Muscle of leg (tissue), 11 donors: Measurements from ENCODE around the gene RAB34. TPM values are rescaled to one million over a fixed set of nuclear protein-coding genes. Genes with fewer than 3 reads are reported as not detected.
A peak's percentile ranks its signal among the peaks of the same experiment; 100 is the strongest.

Experiments
- DNase-seq: peaks from one replicate; pipeline ENCODE4 v3.0.0; 2013
- H3K27ac ChIP-seq: one replicate; pipeline ENCODE4 v1.5.1; 2013; ENCODE audit warnings: mild to moderate bottlenecking, low read length, control low read depth
- H3K27me3 ChIP-seq: one replicate; pipeline ENCODE4 v1.6.1; 2013; ENCODE audit warnings: low read length; ENCODE audit not compliant: control insufficient read depth, insufficient read depth
- H3K36me3 ChIP-seq: one replicate; pipeline ENCODE4 v1.6.1; 2013; ENCODE audit warnings: low read length; ENCODE audit not compliant: control insufficient read depth, insufficient read depth
- H3K4me1 ChIP-seq: one replicate; pipeline ENCODE4 v1.6.1; 2013; ENCODE audit warnings: low read length; ENCODE audit not compliant: control insufficient read depth, insufficient read depth
- H3K4me3 ChIP-seq: one replicate; pipeline ENCODE4 v1.5.1; 2013; ENCODE audit warnings: low read length, control low read depth
- H3K9me3 ChIP-seq: replicated peaks from 2 replicates; pipeline ENCODE4 v1.6.1; 2013; ENCODE audit warnings: low read depth, low read length; ENCODE audit not compliant: control insufficient read depth
- WGBS: methylation state at CpG from one replicate; pipeline ENCODE4 v1.1.5; 2013; ENCODE audit warnings: missing lambda C conversion rate; ENCODE audit not compliant: insufficient coverage; 5-methylcytosine and 5-hydroxymethylcytosine counted together
- polyA plus RNA-seq, 8 donors: library from polyadenylated mRNA; unstranded; fragments of 120-200 nt; gene quantifications; one replicate each; pipeline versions ENCODE4 v1.2.1 to v1.2.3, GENCODE V29; 2013; ENCODE audit warnings: inconsistent platforms in 1 of 8, low replicate concordance in 1 of 8; ENCODE audit not compliant: insufficient read length in 8 of 8, insufficient read depth in 1 of 8
- total RNA-seq: library from RNA; stranded (reverse); fragments of 120-200 nt; gene quantifications from one replicate; pipeline ENCODE4 v1.2.4, GENCODE V29; 2013

Gene RAB34
- total and polyA plus RNA-seq, 9 donors = 67.9 to 106 (median 83.2) TPM

GRCh38 chr17:28756049-28756804 lies 38.6 kb upstream of the RAB34 start:
- H3K27ac ChIP-seq = no peak overlapping the region
- H3K36me3 ChIP-seq = peaks cover 38% of the 10 kb centered on the region
- no peak for DNase-seq
- WGBS = 64% methylated on average over 2 of the region's 5 CpGs
- no peaks in the 10 kb centered on the region for H3K4me1 ChIP-seq
- H3K9me3 ChIP-seq = no peaks in the 10 kb centered on the region
- H3K27me3 ChIP-seq = no peaks in the 10 kb centered on the region
- no peak overlapping the region for H3K4me3 ChIP-seq

- peaks cover under 1% of the 10 kb centered on the region for H3K4me1 ChIP-seq
- DNase-seq = no peak
- H3K4me3 ChIP-seq = no peak overlapping the region
- H3K27ac ChIP-seq = no peak overlapping the region
- H3K27me3 ChIP-seq = no peaks in the 10 kb centered on the region
- WGBS = 97% methylated on average over 6 of the region's 7 CpGs
- peaks cover 45% of the 10 kb centered on the region for H3K36me3 ChIP-seq
- H3K9me3 ChIP-seq = no peaks in the 10 kb centered on the region
These were observed 37.8 kb upstream of the RAB34 start for GRCh38 chr17:28755486-28755885.

GRCh38 chr17:28751600-28752366 lies 34.1 kb upstream of the RAB34 start:
- Histone ChIP-seq H3K27me3 (no peaks in the 10 kb centered on the region), H3K36me3 (peaks cover 53% of the 10 kb centered on the region), H3K27ac (no peak overlapping the region), H3K4me1 (peaks cover 27% of the 10 kb centered on the region), H3K9me3 (no peaks in the 10 kb centered on the region), H3K4me3 (no peak overlapping the region)
- no peak for DNase-seq
- 89% methylated on average over 6 of the region's 10 CpGs for WGBS

GRCh38 chr17:28750178-28751047 lies 32.7 kb upstream of the RAB34 start:
- H3K4me3 ChIP-seq = no peak overlapping the region
- H3K27me3 ChIP-seq = no peaks in the 10 kb centered on the region
- peaks cover 41% of the 10 kb centered on the region for H3K4me1 ChIP-seq
- H3K27ac ChIP-seq = no peak overlapping the region
- DNase-seq = peak; percentile 94
- no peaks in the 10 kb centered on the region for H3K9me3 ChIP-seq
- WGBS = 46% methylated on average over 13 of the region's 20 CpGs
- peaks cover 55% of the 10 kb centered on the region for H3K36me3 ChIP-seq

GRCh38 chr17:28749516-28750177 lies 32.0 kb upstream of the RAB34 start:
- Histone ChIP-seq H3K4me1 (peaks cover 44% of the 10 kb centered on the region), H3K27ac (no peak overlapping the region), H3K27me3 (no peaks in the 10 kb centered on the region), H3K36me3 (peaks cover 55% of the 10 kb centered on the region), H3K9me3 (no peaks in the 10 kb centered on the region), H3K4me3 (no peak overlapping the region)
- 65% methylated on average over 6 of the region's 11 CpGs for WGBS
- no peak for DNase-seq

GRCh38 chr17:28748852-28749515 lies 31.3 kb upstream of the RAB34 start:
- Histone ChIP-seq H3K36me3 (peaks cover 55% of the 10 kb centered on the region), H3K4me1 (peaks cover 47% of the 10 kb centered on the region), H3K27me3 (no peaks in the 10 kb centered on the region), H3K4me3 (no peak overlapping the region), H3K9me3 (no peaks in the 10 kb centered on the region), H3K27ac (no peak overlapping the region)
- DNase-seq = no peak
- 74% methylated on average over 13 of the region's 18 CpGs for WGBS

- no peaks in the 10 kb centered on the region for H3K27me3 ChIP-seq
- peaks cover 52% of the 10 kb centered on the region for H3K4me1 ChIP-seq
- 85% methylated on average over 13 of the region's 18 CpGs for WGBS
- peaks cover 55% of the 10 kb centered on the region for H3K36me3 ChIP-seq
- no peaks in the 10 kb centered on the region for H3K9me3 ChIP-seq
- no peak overlapping the region for H3K27ac ChIP-seq
- no peak overlapping the region for H3K4me3 ChIP-seq
- no peak for DNase-seq
These were observed 30.4 kb upstream of the RAB34 start for GRCh38 chr17:28747801-28748750.

GRCh38 chr17:28747051-28747691 lies 29.5 kb upstream of the RAB34 start:
- no peaks in the 10 kb centered on the region for H3K9me3 ChIP-seq
- no peak for DNase-seq
- WGBS = 68% methylated on average over 5 of the region's 7 CpGs
- peaks cover 55% of the 10 kb centered on the region for H3K36me3 ChIP-seq
- H3K4me3 ChIP-seq = peak overlapping the region; percentile 15
- no peaks in the 10 kb centered on the region for H3K27me3 ChIP-seq
- H3K27ac ChIP-seq = peak overlapping the region; percentile 98
- peaks cover 57% of the 10 kb centered on the region for H3K4me1 ChIP-seq
